ENCODE data around the gene COL27A1. TPM values are rescaled to one million over a fixed set of nuclear protein-coding genes. Genes with fewer than 3 reads are reported as not detected.

COL27A1 gene
- total and polyA plus RNA-seq, 2 experiments from 2014 or later: 10.5 to 18.0 TPM

GRCh38 chr9:114261026-114261425 lies 105.7 kb downstream of the COL27A1 start (continued):
- no peak for TF ChIP-seq ETS1 (IDR thresholded peaks at IDR 0.05)
- no peak for TF ChIP-seq NANOG (IDR thresholded peaks at IDR 0.05; ENCODE audit: borderline replicate concordance)
- no peak for TF ChIP-seq STAT1 (IDR thresholded peaks at IDR 0.05; ENCODE audit: unreplicated experiment)
- TF ChIP-seq EZH2phosphoT487 (IDR thresholded peaks at IDR 0.05; ENCODE audit: unreplicated experiment): no peak
- no peak for TF ChIP-seq JUNB (IDR thresholded peaks at IDR 0.05; ENCODE audit: unreplicated experiment)

- ATAC-seq: no peak
- H3K9me2 ChIP-seq (ENCODE audit: insufficient read depth): no peaks in the 10 kb centered on the region
- no peak overlapping the region for H2AFZ ChIP-seq
- no peak overlapping the region for H3K4me3 ChIP-seq
- no peaks in the 10 kb centered on the region for H3K4me1 ChIP-seq (ENCODE audit: insufficient read depth)
- no peaks in the 10 kb centered on the region for H3K27me3 ChIP-seq (ENCODE audit: insufficient read depth)
- H4K20me1 ChIP-seq (replicated peaks; ENCODE audit: insufficient read depth): no peaks in the 10 kb centered on the region
- no peaks in the 10 kb centered on the region for H3K36me3 ChIP-seq (ENCODE audit: insufficient read depth)
- Mint-ChIP-seq H3K4me1 (peaks cover 10% of the 10 kb centered on the region), H3K4me3 (no peak overlapping the region), H3K27ac (no peak overlapping the region), H3K9me3 (no peaks in the 10 kb centered on the region), H3K27me3 (ENCODE audit: insufficient read depth, low read depth, poor library complexity) (peaks cover 10% of the 10 kb centered on the region), H3K36me3 (ENCODE audit: low read depth) (peaks cover 3% of the 10 kb centered on the region; the same call in 2 of the 3 replicates)
- no peaks in the 10 kb centered on the region for H3F3A ChIP-seq (replicated peaks; ENCODE audit: low read depth)
- H3K79me2 ChIP-seq (replicated peaks; ENCODE audit: insufficient read depth): no peaks in the 10 kb centered on the region
- no peak for DNase-seq (ENCODE audit: low spot score)
- no peak overlapping the region for H3K4me2 ChIP-seq
- no peak overlapping the region for H3K27ac ChIP-seq (ENCODE audit: low read depth)
- no peak for TF ChIP-seq EZH2 (IDR thresholded peaks at IDR 0.05; ENCODE audit: low read depth, unreplicated experiment)
- TF ChIP-seq REST (IDR thresholded peaks at IDR 0.05; ENCODE audit: unreplicated experiment): no peak
- no peak for TF ChIP-seq POLR2AphosphoS5 (IDR thresholded peaks at IDR 0.05; ENCODE audit: low read depth)
- no peak for TF ChIP-seq ZNF462 (CRISPR knock-in tag; IDR thresholded peaks at IDR 0.05)
- no peak for TF ChIP-seq EZH2phosphoT487 (IDR thresholded peaks at IDR 0.05; ENCODE audit: unreplicated experiment)
- no peak for TF ChIP-seq JUNB (IDR thresholded peaks at IDR 0.05; ENCODE audit: unreplicated experiment)
- no peak for TF ChIP-seq ZNF114 (CRISPR knock-in tag; IDR thresholded peaks at IDR 0.05)
- no peak for TF ChIP-seq STAT1 (IDR thresholded peaks at IDR 0.05; ENCODE audit: unreplicated experiment)
- no peak for TF ChIP-seq ZNF331 (CRISPR knock-in tag; IDR thresholded peaks at IDR 0.05; ENCODE audit: low read depth)
- no peak for TF ChIP-seq CTCF (conservative IDR thresholded peaks at IDR 0.05; ENCODE audit: low read depth in 2 of 2)
- no peak for TF ChIP-seq NANOG (IDR thresholded peaks at IDR 0.05; ENCODE audit: borderline replicate concordance)
- TF ChIP-seq CREB1 (CRISPR knock-in tag; IDR thresholded peaks at IDR 0.05; ENCODE audit: low read depth): no peak
Observed at GRCh38 chr9:114261987-114262386, 106.7 kb downstream of the COL27A1 start.

Measured in GM23338 (cell line).